ENCODE results near the gene MEIKIN. TPM values are rescaled to one million over a fixed set of nuclear protein-coding genes. Genes with fewer than 3 reads are reported as not detected.

The MEIKIN gene
- total RNA-seq, 1 experiment from 2014 or later, result not detected

DNA sequence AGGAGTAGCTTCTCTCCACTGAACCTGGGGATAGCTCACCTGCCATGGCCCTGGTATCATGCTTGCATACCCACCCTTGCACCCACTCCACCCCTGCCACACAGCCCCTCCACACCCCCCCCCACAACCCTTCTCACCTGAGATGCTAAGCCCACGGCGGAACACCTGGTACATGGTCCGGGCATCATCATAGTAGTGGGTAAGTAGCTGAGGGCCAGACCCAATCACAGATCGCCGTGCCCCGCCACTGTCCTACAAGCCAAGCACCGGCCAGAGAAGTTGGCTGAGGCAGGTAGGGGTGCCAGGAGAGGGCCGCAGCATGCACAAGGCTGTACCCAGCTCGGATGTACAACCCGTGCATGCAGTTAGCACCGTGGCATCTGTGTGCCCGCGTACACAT, 45.3 kb upstream of the MEIKIN start:
- no peaks in the 10 kb centered on the region for H3K9me2 ChIP-seq (replicated peaks; ENCODE audit: low read length)
- no peak for ATAC-seq
- H3K4me1 ChIP-seq (ENCODE audit: insufficient read depth, low read length), result no peaks in the 10 kb centered on the region
- no peaks in the 10 kb centered on the region for H4K20me1 ChIP-seq (ENCODE audit: low read length)
- TF ChIP-seq CTCF (conservative IDR thresholded peaks at IDR 0.05; ENCODE audit: low read depth, low read length) (no peak), EZH2 (IDR thresholded peaks at IDR 0.05; ENCODE audit: low read length, unreplicated experiment) (no peak), EZH2phosphoT487 (IDR thresholded peaks at IDR 0.05; ENCODE audit: borderline replicate concordance, low read length) (no peak)
- H3K27me3 ChIP-seq (ENCODE audit: low read length), result no peaks in the 10 kb centered on the region
- BruUV-seq (replicated peaks), result no TSS peak
- no peak overlapping the region for H3K27ac ChIP-seq (ENCODE audit: low read length)
- no peak for DNase-seq
- H3K4me2 ChIP-seq (ENCODE audit: low read length), result no peak overlapping the region
- ChIA-PET CTCF (no interaction called here), POLR2A (ENCODE audit: unreplicated experiment) (no interaction called here)
- no peaks in the 10 kb centered on the region for H3F3A ChIP-seq (ENCODE audit: low read length, unreplicated experiment)
- no peak overlapping the region for H3K9ac ChIP-seq (ENCODE audit: low read length)
- no peaks in the 10 kb centered on the region for H3K9me3 ChIP-seq (ENCODE audit: low read length)
- intact Hi-C loops (cut with micrococcal nuclease), result no loop called here
- H3K36me3 ChIP-seq (ENCODE audit: low read depth, low read length), result no peaks in the 10 kb centered on the region
- H2AFZ ChIP-seq (ENCODE audit: low read length), result no peak overlapping the region
- no peaks in the 10 kb centered on the region for H3K79me2 ChIP-seq (ENCODE audit: low read length)
- no peak overlapping the region for H3K4me3 ChIP-seq (ENCODE audit: low read length)

GRCh38 chr5:131988601-131989000, 43.1 kb upstream of the MEIKIN start:
- H4K20me1 ChIP-seq (ENCODE audit: low read length), result no peaks in the 10 kb centered on the region
- no peaks in the 10 kb centered on the region for H3K36me3 ChIP-seq (ENCODE audit: low read depth, low read length)
- DNase-seq (no peak), ATAC-seq (no peak)
- no peak overlapping the region for H3K4me2 ChIP-seq (ENCODE audit: low read length)
- H3K27ac ChIP-seq (ENCODE audit: low read length), result no peak overlapping the region
- intact Hi-C loops (cut with micrococcal nuclease), result no loop called here
- H3F3A ChIP-seq (ENCODE audit: low read length, unreplicated experiment), result no peaks in the 10 kb centered on the region
- no peaks in the 10 kb centered on the region for H3K79me2 ChIP-seq (ENCODE audit: low read length)
- no peaks in the 10 kb centered on the region for H3K9me3 ChIP-seq (ENCODE audit: low read length)
- H2AFZ ChIP-seq (ENCODE audit: low read length), result no peak overlapping the region
- BruUV-seq (replicated peaks), result no TSS peak
- no peak overlapping the region for H3K9ac ChIP-seq (ENCODE audit: low read length)
- ChIA-PET POLR2A (ENCODE audit: unreplicated experiment) (no interaction called here), CTCF (no interaction called here)
- no peaks in the 10 kb centered on the region for H3K27me3 ChIP-seq (ENCODE audit: low read length)
- no peak overlapping the region for H3K4me3 ChIP-seq (ENCODE audit: low read length)
- no peaks in the 10 kb centered on the region for H3K9me2 ChIP-seq (replicated peaks; ENCODE audit: low read length)
- TF ChIP-seq EZH2phosphoT487 (IDR thresholded peaks at IDR 0.05; ENCODE audit: borderline replicate concordance, low read length), result no peak
- no peak for TF ChIP-seq CTCF (conservative IDR thresholded peaks at IDR 0.05; ENCODE audit: low read depth, low read length)
- TF ChIP-seq EZH2 (IDR thresholded peaks at IDR 0.05; ENCODE audit: low read length, unreplicated experiment), result no peak
- H3K4me1 ChIP-seq (ENCODE audit: insufficient read depth, low read length), result no peaks in the 10 kb centered on the region

DNA sequence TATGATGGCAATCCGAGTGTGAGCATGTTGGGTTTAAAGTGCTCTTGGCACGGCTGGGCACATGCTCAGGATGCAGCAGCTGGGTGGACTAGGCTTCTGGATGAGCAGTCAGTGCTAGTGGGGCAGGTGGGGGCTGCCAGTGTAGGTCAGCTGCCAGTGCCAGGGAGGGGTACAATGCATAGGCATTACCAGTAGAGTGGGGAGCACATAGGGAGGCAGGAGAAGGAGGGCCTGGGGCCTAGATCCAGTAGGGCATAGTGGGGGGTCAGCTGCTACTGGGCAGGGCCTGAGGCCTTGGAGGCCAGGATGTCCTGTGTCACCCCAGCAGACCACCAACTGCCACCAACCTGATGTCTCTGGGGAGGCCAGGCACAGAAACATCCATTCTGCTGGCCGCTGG, 41.8 kb upstream of the MEIKIN start:
- BruUV-seq (replicated peaks), result no TSS peak
- H3K9me2 ChIP-seq (replicated peaks; ENCODE audit: low read length), result no peaks in the 10 kb centered on the region
- ChIA-PET POLR2A (ENCODE audit: unreplicated experiment) (no interaction called here), CTCF (no interaction called here)
- no peak overlapping the region for H3K9ac ChIP-seq (ENCODE audit: low read length)
- H2AFZ ChIP-seq (ENCODE audit: low read length), result no peak overlapping the region
- TF ChIP-seq EZH2phosphoT487 (IDR thresholded peaks at IDR 0.05; ENCODE audit: borderline replicate concordance, low read length) (no peak), CTCF (conservative IDR thresholded peaks at IDR 0.05; ENCODE audit: low read depth, low read length) (no peak), EZH2 (IDR thresholded peaks at IDR 0.05; ENCODE audit: low read length, unreplicated experiment) (no peak)
- no peaks in the 10 kb centered on the region for H4K20me1 ChIP-seq (ENCODE audit: low read length)
- H3K36me3 ChIP-seq (ENCODE audit: low read depth, low read length), result no peaks in the 10 kb centered on the region
- DNase-seq, result no peak
- H3K79me2 ChIP-seq (ENCODE audit: low read length), result no peaks in the 10 kb centered on the region
- H3K27me3 ChIP-seq (ENCODE audit: low read length), result no peaks in the 10 kb centered on the region
- intact Hi-C loops (cut with micrococcal nuclease), result no loop called here
- H3K4me3 ChIP-seq (ENCODE audit: low read length), result no peak overlapping the region
- H3F3A ChIP-seq (ENCODE audit: low read length, unreplicated experiment), result no peaks in the 10 kb centered on the region
- no peak overlapping the region for H3K4me2 ChIP-seq (ENCODE audit: low read length)
- ATAC-seq, result no peak
- no peaks in the 10 kb centered on the region for H3K4me1 ChIP-seq (ENCODE audit: insufficient read depth, low read length)
- no peak overlapping the region for H3K27ac ChIP-seq (ENCODE audit: low read length)
- no peaks in the 10 kb centered on the region for H3K9me3 ChIP-seq (ENCODE audit: low read length)
